ENCODE measurements around the gene OTOG.

DNA sequence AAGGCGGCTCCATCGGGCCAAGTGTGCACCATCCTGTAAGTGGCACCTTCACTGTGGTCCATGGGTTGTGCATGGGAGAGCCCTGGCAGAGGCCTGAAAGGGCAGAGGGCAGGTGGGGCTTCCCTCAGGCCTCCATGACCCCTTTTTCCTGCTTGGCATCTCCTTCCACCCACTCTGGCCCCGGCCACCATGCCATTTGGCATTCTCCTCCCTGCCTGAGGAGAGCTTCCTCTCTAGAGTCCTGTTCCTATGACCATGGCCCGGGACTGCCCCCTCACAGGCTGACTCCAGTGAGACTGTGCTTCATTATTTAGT, 4.9 kb downstream of the OTOG start:
- TF ChIP-seq CTCF (IDR thresholded peaks at IDR 0.05; ENCODE audit: extremely low read depth in 1 of 2, insufficient read depth in 1 of 2, low read depth in 1 of 2, low read length in 2 of 2) (no peak), EZH2 (IDR thresholded peaks at IDR 0.05; ENCODE audit: borderline replicate concordance, low read depth, low read length, severe bottlenecking) (no peak), POLR2AphosphoS5 (IDR thresholded peaks at IDR 0.05; ENCODE audit: insufficient read depth, low read depth, low read length) (no peak), POLR2A (IDR thresholded peaks at IDR 0.05; ENCODE audit: low read depth, low read length) (no peak)
- TF ChIP-seq, protein P1, sequence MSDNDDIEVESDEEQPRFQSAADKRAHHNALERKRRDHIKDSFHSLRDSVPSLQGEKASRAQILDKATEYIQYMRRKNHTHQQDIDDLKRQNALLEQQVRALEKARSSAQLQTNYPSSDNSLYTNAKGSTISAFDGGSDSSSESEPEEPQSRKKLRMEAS (IDR thresholded peaks at IDR 0.05; ENCODE audit: insufficient read depth, insufficient read length), result no peak

Data from endothelial cell of umbilical vein (primary cell).